Glomerular endothelial cell (primary cell): Measurements from ENCODE around the gene TCF20. TPM values are rescaled to one million over a fixed set of nuclear protein-coding genes. Genes with fewer than 3 reads are reported as not detected.

ENCODE experiments used
- DNase-seq: peaks from one replicate; pipeline ENCODE4 v3.0.0-alpha.2; 2011; ENCODE audit warnings: low read depth, low spot score; ENCODE audit errors: extremely low read depth
- total RNA-seq: library from RNA; depleted of rRNA; stranded (reverse); fragments of >200 nt; gene quantifications from 2 replicates; pipeline ENCODE4 v1.2.3, GENCODE V29; 2015

TCF20 gene
- total RNA-seq: 20.1 and 24.3 TPM in 2 replicates

GRCh38 chr22:42270510-42271190 lies at the start of gene TCF20:
Gene TCF20 (minus strand): TSS chr22:42270653. CDS start chr22:42215305, 55,348 bp downstream.
- no peak for DNase-seq

DNA sequence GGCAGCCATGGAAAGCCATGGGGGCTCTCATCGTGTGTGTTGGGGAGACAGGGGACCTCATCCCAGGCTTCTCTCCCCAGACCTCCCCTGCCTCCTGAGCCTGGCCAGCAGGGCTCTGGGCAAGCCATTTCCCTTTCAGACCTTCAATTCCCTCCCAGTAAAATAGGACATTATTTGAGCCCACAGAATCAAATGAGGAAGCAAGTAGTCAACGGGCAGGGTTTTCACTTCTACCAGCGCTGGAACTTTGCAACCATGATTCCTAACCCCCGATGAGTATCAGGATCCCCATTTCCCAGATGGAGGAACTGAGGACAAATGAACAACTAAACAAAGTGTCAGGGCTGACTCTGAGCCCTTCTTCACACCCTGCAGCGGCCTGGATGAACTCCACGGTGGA lies 48.9 kb upstream of the TCF20 start:
- DNase-seq: no peak

GRCh38 chr22:42318967-42319366 lies 48.5 kb upstream of the TCF20 start:
- no peak for DNase-seq

- DNase-seq: no peak
Observed at GRCh38 chr22:42317691-42318547, 47.5 kb upstream of the TCF20 start.

DNA sequence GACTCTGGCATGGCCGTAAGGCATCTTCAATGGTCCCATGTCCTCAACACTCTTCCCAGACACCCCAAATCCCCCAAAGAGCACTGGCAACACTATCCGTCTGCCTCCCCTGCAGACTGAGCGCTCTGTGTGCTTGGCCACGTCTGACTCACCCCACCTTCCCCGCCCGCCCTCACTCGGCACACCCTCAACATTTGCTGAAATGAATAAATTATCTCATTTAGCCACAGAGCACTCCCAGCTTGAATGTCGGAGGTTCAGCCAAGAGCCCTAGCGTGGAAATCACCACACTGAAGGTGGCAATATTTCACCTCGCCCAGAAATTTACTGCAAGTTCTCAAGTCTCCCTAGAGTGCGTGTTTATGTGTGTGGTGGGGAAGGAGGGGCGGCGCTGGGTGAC lies 46.6 kb upstream of the TCF20 start:
- DNase-seq: no peak

DNA sequence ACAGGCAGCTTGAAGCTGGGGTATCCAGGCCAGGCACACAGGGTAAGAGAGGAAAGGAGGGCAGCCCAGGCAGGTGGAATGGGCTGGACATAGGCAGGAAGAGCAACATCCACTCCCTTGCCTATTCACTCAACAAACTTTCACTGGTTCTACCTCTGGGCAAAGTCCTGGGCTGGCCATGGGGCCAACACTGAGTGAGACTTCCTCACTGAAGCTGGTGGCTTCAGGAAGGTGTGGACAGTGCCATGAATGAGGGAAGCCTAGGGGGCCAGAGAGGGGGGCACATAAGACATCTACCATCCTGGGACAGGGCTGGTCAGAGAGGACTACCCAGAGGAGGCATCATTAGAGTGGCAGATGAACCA lies 44.9 kb upstream of the TCF20 start:
- no peak for DNase-seq

GRCh38 chr22:42314709-42315391 lies 44.4 kb upstream of the TCF20 start:
- no peak for DNase-seq

GRCh38 chr22:42313804-42314581 lies 43.5 kb upstream of the TCF20 start:
- no peak for DNase-seq

DNA sequence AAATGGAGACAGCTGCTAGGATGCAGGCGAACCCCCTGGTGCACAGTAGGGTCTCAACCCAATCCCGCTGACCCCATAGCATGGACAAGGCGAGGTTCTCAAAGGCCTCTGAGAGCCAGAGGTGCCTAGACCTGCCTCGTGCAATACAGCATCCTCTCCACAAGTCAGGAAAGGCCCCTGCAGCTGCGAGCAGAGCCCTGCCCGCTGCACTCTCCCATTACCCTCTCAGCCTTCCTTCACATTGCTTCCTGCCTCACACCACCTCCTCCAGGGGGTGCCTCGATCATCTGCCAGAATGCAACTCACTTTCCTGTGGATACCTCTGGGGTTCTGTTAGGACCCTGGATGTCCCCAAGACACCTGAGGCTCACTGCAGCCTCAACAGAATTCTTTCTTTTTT lies 42.8 kb upstream of the TCF20 start:
- no peak for DNase-seq

- no peak for DNase-seq
Observed at GRCh38 chr22:42310291-42311015, 40.0 kb upstream of the TCF20 start.

- no peak for DNase-seq
Observed at GRCh38 chr22:42309865-42310264, 39.4 kb upstream of the TCF20 start.

DNA sequence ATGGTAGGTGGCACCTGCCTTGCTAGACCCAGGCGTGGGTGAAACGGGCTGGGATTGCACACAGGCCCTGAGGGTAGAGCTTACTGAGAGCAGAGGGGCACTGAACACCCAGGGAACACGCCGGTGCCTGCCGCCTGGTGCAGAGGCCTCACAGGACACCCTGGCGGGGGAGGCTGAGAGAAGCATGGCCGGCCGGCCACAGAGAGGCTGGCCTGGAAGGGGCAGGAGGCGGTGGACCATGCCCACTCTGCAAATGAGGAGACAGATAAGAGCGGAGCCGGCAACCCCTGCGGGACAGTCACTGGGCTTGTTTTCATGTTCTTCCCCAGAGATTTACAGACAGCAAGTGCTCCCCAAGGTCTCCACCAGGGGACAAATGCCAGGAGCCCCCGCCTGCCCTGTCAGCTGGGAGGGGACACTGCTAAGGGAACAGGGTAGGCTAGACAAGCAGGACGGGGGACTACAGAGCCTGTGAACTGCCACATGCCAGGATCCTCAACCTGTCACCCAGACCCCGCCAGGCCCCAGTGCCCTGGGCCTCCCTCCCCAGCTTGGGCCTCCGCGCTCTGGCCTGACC lies 38.5 kb upstream of the TCF20 start:
- DNase-seq: no peak

- no peak for DNase-seq
Observed at GRCh38 chr22:42307806-42308563, 37.5 kb upstream of the TCF20 start.

DNA sequence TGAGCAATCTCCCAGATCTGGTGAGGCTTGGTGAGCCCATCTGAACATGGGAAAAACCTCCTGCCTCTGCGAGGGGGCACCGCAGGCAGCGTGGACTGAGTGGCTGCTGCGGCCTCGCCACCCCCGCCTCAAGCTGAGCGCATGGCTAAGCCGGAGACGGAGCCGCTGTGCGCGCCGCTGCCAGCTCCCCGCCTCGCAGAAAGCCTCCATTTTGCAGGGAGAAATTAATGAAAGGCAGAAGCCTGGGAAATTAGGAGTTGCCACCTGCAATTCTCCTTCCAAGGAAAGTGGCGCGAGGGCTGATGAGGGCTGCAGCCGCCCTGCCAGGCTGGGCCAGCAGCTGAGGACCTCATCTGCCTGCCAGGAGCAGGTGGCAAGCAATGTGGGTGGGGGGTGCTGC lies 35.6 kb upstream of the TCF20 start:
- DNase-seq: no peak

- DNase-seq: no peak
Observed at GRCh38 chr22:42304324-42304790, 33.9 kb upstream of the TCF20 start.

DNA sequence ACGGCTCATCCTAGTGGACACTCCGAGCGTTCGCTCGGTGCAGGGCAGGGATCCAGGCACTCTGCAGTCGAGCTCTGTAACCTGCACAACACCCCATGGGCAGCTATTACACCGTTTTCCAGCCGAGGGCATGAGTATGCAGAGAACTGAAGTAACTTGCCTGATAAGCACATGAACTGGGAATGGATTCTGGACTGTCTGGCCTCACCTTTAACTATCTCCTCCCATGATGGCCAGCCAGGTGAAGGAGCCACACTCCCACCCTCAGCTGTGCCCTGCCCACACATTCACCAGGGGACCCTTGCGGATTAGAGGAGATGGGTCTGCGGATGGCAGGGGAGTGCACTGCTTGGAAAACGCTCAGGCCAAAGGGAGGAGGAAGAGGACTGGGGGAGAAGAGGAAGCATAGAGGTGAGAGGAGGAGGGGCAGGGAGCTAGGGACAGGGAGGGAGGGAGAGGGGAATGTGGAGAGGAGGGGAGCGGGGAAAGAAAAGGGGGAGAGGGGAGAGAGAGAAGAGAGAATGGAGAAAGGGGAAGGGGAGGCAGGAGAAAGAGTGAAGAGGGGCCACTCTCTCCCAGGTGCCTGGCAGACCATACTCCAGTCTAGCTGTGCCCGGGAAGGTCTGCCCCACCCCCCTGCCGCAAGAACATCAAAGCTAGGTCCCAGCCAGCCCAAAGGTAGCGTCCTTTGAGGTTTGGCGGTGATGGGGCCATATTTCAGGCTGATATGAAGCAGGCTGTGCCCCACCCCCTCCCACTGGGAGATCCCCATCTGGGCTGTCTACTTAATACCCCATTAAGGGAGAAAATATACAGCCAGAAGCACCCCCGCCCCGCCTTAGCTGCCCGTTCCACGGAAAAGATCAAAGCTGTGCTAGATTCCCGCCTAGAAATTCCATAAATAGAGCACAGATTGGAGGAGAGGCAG lies 33.2 kb upstream of the TCF20 start:
- no peak for DNase-seq

GRCh38 chr22:42301742-42302102 lies 31.3 kb upstream of the TCF20 start:
- no peak for DNase-seq
